Activated CD8-positive, alpha-beta memory T cell treated with anti-CD3 and anti-CD28 coated beads for 1 hour (primary cell): Measurements from ENCODE around the gene KYAT1.
"Not testable (repeated sequence)": the region's sequence is repeated elsewhere in the genome, so short reads cannot be mapped to it uniquely, and the experiment has no call there.

Experiments
- DNase-seq, 2 donors: peaks; one replicate each; pipeline ENCODE4 v3.0.0-alpha.2; 2020; ENCODE audit warnings: low read depth in 1 of 2; ENCODE audit errors: extremely low read depth in 1 of 2

Gene KYAT1

DNA sequence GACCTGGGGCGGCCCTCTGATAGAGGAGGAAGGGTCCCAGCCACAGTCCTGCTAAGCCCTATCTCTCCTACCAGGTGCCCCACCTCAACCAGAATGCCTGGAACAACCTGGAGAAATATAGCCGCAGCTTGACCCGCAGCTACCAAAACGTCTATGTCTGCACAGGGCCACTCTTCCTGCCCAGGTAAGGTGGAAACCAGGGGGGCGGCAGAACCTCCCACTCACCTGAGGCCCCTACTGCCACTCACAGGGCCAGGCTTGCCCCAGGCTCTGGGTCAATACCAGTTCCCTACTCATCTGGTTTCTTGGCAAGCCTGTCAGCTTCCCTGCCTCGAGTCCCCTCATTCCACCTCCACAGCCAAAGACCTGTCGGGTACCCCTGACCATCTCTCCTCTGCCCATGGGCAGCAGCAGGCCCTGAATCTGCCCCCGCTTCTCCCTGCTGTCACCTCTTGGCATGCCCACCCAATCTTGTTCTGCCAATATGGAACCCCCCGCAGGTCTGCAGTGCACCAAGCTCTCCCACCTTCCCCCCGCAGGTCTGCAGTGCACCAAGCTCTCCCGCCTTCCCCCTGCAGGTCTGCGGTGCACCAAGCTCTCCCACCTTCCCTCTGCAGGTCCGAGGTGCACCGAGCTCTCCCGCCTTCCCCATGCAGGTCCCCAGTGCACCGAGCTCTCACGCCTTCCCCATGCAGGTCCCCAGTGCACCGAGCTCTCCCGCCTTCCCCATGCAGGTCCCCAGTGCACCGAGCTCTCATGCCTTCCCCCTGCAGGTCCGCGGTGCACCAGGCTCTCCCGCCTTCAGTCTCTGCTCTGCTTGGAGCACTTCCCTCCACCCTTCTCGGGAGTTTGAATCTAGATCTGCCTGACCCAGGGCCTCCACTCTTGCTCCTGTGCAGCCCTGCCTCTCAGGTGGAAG lies 60.8 kb downstream of the KYAT1 start:
- DNase-seq: no peak

DNA sequence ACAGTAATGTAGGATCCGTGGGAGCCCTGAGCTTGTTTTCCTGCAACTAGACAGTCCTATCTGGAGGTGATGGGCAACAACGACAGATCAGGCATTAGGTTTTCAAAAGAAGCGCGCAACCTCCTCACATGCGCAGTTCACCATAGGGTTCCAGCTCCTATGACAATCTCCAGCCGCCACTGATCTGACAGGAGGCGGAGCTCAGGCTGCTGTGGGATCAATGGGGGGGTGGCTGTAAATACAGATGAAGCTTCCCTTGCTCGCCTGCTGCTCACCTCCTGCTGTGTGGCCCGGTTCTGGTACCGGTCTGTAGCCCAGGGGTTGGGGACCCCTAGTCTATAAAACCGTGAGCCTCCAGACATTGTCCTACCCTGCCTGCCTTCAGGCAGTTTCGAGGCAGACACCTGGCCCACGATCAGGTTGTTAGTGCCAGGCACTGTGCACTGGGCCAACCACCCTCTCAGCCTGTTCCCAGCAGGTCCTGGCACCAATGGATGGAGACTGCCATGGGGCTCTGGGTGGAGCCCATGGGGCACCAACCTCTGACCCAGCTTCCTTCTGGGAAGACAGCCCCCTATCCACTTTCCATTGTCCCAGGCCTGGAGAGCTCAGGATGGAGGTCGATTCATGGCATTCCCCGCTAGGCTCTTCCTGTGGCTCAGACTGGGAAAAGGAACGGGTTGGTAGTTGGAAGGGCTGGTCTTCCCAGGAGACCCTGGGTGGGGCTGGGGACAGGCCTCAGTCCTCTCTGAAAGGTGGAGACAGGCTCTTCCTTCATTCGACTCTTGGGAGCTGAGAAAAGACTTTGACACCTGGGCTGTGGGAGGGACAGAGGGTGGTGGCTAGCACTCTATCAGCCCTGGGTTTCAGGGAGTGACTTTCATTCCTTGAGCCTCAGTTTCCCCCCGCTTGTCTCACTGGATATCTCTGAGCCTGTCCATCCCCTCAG lies 61.8 kb downstream of the KYAT1 start:
- DNase-seq: no peak

DNA sequence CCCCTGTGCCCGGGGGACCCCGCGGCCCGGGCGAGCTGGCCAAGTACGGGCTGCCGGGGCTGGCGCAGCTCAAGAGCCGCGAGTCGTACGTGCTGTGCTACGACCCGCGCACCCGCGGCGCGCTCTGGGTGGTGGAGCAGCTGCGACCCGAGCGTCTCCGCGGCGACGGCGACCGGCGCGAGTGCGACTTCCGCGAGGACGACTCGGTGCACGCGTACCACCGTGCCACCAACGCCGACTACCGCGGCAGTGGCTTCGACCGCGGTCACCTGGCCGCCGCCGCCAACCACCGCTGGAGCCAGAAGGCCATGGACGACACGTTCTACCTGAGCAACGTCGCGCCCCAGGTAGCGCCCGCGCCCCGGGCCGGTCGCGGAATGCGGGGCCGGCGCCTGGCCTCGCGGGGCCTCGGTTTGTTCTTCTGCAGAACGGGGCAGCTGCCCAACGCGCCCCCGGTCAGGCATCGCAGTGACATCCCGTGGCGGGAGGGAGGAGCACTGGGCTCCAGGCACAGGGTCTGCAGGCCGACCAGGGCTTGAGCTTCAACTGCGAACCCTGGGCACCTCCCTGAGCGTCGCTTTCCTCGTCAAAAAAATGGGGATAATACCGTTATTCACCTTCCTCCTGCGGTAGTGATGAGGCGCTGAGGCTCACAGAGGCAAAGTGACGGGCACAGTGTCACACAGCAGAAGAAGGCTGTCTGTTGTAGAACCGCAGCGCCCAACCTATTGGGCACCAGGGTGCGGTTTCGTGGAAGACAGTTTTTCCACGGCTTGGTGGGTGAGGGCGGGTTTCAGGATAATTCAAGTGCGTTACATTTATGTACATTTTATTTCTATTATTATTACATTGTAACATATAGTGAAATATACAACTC lies 62.7 kb downstream of the KYAT1 start:
- DNase-seq: peak in 1 of 2 donors; percentile 30

DNA sequence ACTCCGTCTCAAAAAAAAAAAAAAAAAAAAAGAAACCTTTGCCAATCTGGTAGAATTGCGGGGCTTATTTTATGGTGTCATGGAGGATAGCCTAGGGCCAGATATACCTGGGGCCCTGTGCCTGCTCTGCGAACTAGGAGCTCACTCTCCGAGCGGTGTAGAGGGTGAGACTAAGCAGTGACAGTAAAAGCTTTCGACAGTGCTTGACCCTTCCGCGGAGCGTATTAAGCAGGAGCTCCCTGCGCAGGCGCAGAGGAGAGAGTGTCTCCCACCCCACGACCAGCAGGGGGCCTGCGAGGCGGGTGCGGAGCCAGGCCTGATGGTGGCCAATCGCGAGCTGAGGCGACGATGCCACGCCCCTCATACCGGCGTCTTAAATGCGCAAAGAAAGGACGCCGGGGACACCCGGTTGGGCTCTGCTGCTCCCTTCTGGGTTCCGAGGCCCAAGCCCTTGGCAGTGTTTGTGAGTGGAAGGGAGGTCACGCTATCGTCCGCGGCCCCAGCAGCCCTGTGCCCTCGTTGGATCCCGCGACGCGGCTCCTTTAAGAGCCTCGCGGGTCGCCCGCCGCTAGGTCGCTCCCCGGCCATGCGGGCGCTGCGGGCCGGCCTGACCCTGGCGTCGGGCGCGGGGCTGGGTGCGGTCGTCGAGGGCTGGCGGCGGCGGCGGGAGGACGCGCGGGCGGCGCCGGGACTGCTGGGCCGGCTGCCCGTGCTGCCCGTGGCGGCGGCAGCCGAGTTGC lies 63.5 kb downstream of the KYAT1 start, which contains the start of gene ENDOG:
Gene ENDOG, plus strand, starts transcription at position 402 of the 740 bp plus-strand sequence. Its CDS starts 185 bp downstream, at position 587.
- DNase-seq: peak; percentile 89 to 94

DNA sequence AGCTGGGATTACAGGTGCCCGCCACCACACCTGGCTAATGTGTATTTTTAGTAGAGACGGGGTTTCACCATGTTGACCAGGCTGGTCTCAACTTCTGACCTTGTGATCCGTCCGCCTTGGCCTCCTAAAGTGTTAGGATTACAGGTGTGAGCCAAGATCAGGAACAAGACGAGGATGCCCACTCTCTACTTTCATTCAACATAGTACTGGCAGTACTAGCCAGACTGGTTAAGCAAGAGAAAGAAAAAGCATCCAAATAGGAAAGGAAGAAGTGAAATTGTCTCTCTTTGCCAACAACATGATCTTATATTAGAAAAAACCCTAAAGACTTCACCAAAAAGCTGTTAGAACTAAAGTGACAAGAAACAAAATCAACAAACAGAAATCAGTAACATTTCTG lies 70.9 kb downstream of the KYAT1 start:
- DNase-seq: no peak

DNA sequence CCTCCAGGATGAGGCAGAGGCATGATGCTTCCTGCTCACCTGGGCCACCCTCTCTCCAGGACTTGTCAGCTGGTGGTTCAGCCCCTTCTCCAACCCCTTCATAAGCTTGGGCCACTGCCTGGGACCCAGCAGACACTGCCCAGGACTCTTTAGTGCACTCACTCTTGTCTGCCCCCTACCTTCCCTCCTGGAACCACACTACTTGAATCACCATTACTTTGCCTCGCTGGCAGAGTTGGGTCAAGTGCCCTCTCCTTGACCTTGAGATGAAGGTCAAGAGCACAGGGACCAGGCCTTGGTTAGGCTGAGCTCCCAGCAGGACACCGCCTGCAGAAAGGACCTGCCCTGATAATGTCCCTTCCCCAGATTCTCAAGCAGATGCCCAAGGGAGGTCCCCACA lies 71.9 kb downstream of the KYAT1 start:
- no peak for DNase-seq

DNA sequence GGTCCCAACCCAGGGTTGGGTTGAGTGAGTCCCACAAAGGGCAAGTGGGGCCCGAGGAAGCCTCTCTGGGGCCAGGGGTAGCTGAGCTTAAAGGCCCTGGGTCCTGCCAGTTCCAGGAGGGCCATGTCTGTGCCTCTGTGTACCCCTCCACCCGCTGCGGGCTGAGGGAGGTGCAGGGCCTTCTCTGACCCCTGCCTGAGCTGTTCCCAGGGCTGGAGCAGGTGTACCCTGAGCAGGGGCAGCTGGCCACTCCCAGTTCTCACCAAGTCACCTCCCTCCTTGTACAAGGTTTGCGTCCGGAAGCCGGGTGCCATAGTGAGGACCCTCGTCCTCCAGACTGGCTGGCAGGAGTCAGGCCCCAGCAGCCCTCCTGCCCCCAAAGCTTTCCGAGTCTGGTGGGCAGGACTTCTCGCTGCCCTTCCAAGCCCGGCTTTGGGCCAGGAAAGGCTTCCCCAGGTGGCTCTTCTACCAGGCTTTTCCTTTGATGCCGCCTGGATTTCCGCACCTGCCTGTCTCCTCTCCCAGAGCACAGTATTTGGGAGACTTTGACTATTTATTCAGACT lies 72.6 kb downstream of the KYAT1 start:
- DNase-seq: no peak

DNA sequence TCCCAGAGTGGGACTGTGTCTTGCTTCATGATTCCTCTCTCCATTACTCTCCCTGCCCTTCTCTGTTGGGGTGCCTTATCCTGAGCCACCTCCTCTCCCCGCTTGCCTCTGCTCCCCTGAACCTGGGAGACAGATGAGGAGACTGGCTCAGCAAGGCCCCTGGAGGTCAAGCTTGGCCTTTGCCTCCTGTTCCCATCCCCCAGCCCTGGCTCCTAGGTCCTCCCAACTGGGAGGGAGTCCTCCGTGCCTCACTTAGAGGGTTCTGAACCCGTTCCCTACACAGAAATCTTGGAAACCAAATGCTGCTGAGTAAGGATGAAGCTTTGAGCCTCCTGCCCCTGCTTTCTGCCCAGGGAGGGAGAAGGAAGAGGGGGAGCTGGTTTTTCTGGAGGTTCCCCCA lies 73.2 kb downstream of the KYAT1 start:
- no peak for DNase-seq

DNA sequence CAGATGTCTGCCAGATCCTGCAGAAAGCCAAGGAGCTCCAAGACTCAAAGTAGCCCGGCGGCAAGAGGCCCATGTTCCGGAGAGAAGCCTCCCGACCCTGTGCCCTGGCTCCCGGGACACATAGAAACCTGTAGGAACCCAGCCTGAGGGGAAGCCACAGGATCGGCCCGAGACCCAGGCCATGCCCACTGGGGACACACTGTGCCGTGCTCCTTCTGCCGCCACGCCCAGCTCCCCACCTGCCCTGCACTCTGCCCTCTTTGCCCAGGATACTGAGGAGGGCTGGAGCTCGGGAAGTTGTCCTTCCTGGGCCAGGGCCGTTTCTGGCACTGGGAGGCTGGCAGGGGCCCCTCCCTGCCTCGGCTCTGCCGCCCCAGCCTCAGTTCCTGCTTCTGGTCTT lies 73.9 kb downstream of the KYAT1 start:
- no peak for DNase-seq

DNA sequence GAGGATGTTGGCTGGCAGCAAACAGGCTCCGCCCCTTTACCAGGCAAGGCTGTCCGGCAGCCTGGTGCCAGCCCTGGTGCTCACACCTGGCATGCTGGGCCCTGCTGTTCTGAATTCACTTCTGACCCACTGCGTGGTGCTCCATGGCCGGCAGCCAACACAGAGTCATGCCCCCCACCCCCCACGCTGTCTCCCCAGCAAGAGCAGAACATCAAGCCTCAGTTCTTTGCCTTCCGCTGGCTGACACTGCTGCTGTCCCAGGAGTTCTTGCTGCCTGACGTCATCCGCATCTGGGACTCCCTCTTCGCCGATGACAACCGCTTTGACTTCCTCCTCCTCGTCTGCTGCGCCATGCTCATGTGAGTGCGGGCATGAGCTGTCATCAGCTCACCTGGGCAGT lies 76.1 kb downstream of the KYAT1 start:
- DNase-seq: no peak

DNA sequence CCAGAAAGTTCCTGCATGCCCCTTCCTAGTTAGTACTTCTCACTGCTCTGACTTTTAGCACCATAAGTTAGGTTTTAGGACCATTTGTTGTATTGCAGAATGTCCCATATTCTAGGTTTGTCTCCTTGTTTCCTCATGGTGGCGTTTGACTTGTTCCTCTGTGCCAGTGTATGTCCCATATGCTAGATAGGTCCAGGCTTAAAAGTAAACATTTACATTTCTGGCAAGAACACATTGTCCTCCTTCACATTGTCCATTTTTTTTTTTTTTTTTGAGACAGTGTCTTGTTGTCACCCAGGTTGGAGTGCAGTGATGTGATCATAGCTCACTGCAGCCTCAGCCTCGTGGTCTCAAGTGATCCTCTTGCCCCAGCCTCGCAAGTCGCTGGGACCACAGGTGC lies 79.3 kb downstream of the KYAT1 start:
- DNase-seq: no peak

DNA sequence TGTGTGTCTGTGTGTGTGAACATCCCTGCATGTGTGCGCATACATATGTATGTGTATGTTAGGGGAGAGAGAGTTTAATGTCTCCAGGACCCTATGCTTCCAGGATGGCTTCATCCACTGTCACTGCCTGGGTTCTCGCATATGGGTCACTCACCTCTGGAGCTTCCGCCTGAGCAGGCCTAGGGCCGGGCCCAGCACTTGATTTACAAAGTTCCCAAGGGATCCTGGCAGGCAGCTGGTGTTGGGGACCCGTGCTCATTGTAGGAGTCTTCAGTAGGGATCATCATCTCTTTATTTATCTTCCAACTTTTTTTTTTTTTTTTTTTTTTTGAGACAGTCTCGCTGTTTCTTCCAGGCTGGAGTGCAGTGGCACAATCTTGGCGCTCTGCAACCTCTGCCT lies 81.7 kb downstream of the KYAT1 start:
- no peak for DNase-seq

DNA sequence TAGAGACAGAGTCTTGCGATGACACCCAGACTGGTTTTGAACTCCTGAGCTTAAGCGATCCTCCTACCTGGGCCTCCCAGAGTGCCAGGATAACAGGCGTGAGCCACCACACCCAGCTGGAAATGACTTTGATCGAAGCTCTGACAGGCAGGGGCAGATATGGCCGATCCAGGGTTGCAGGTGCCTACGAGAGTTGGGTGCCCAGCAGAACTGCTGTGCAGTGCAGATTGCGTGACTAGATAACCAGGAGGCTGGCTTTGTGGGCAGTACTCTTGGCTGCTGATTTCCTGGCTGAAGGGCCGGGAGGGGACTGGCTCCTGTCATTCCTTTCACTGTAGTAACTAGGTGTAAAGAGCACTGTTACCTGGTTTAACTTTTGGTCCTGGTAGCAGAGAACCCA lies 82.9 kb downstream of the KYAT1 start:
- DNase-seq: no peak

DNA sequence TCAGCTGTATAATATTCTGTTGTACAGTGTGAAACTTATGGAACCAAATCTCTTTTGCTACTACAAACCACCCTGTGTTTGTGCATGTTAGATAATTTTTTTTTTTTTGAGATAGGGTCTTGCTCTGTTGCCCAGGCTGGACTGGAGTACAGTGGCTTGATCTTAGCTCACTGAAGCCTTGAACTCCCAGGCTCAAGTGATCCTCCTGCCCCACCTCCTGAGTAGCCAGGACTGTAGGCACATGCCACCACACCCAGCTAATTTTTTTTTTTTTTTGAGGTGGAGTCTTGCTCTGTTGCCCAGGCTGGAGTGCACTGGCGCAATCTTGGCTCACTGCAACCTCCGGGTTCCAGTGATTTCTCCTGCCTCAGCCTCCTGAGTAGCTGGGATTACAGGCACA lies 86.8 kb downstream of the KYAT1 start:
- not testable (repeated sequence) for DNase-seq

DNA sequence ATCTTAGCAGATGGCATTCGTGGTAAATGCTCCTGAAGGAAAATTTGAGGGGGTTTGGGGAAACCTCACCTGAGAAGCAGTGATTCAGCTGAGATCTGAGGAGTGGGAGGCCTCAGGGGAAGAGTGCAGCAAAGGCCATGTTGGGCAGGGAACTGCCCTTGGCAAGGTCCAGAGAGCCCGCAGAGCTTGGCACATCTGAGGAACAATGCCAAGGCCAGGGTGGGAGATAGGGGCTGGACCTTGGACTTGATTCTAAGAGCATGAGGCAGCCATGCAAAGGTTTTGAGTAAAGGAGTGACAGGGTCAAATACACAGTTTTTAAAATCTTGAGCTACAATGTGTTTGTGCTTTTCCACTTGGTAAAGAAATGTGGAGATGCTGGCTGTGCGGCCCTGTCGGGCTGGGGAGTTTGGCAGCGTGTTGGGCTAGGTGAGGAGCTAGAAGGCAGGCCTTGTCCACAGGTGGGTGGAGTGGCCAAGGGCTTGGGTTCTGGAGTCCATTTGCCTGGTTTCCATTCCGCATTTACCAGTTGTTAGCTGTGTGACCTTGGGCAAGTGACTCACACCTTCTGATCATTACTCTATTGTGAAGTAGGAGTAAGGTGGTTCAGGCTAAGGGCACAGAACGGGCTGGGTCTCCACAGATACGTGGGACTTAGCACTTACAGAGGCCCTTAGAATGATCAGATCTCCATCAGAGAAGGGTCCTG lies 88.6 kb downstream of the KYAT1 start:
- DNase-seq: no peak

DNA sequence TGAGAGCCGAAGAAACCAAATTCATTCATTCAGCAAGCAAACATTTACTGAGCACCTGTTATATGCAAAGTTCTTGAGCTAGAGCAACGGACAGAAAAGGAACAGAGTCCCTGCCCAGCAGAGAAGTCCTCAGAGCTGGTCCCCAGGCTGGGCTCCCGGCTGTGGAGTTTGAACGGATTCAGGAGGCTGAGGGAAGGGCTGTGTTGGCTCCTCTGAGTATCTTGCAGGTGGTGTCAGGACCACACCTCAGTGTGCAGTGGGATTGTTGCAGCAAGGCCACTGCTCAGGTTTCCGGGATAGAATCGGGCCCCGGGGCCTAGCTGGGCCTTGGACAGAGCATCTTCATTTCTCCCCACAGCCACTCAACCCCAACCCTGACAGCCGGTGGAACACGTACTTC lies 89.6 kb downstream of the KYAT1 start:
- DNase-seq: no peak

DNA sequence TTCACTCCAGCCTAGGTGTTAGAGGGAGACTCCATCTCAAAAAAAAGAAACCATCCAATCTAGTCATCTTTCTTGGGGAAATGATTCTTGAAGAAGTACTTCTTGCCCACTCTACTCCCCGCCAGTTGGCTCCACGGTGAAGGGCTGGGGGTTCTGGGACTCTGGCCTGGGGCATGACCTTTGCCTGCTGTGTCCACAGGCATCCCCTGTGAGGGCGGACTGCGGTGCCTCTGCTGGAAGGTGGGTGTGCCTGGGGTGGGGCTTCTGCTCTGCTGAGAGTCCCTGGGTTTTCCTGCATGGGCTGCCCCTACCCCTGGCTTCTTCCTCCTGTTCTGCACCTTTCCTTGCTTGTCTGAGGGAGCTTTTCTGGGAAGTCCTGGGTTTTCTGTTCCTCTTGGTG lies 91.2 kb downstream of the KYAT1 start:
- DNase-seq: no peak

DNA sequence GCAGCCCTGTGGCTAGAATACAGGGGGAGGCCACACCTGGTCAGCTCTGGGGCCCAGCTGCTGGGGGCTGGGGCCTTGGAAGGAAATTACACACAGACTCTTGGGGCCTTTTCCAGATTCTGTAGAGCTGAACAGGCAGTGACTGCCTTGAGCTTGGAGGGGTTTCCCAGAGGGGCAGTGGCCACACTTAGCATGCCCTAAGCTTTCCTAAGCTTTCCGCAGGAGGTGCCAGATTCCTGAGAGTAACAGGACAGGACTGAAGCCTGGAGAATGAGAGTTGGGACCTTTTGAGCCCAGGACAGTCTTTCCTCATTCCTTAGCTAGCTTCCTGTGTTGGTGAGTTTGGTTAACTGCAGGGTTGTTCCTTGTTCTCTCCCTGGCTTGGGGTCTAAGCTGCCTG lies 93.3 kb downstream of the KYAT1 start:
- DNase-seq: no peak

DNA sequence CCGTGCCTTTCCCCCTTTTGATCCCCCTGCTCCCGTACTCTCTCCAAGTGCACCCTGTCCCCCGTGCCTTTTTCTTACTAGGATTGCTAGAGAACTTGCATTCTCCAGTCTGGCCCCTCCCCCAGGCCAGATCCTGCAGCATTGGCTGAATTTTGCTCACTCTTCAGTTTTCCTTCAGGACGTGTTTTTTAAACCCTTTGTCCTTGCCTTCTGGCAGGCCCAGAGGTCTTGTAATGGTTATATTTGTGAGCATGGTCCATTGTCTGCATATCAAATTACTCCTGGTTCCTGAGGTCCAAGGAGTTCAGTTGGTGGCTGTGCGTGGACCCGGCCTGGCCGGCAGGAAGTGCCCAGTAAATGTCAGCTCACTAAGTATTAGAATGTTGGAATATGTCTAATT lies 94.1 kb downstream of the KYAT1 start:
- no peak for DNase-seq
